Measurements from ENCODE around the gene DYRK1B. TPM values are rescaled to one million over a fixed set of nuclear protein-coding genes. Genes with fewer than 3 reads are reported as not detected.

The DYRK1B gene
- total and polyA plus RNA-seq, 12 donors, result 7.3 to 43.5 (median 29.3) TPM

DNA sequence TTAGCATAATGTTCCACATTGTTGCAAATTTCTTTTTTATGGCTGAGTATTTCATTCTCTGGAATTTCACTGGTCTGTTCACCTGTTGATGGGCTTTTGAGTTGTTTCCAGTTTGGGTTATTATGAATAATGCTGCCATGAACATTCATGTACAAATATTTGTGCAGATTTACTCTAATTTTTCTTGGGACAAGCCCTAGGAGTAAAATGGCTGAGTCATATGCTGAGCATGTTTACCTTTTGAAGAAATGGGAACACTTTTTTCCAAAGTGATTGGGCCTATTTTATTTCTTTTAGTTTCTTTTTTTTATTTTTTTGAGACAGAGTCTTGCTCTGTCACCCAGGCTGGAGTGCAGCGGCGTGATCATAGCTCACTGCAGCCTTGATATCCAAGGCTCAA lies 16.9 kb upstream of the DYRK1B start:
- DNase-seq, result no peak
- Histone ChIP-seq H3K4me3 (no peak overlapping the region), H3K27me3 (peaks cover 0 to 4% (median 0%) of the 10 kb centered on the region in 7 donors), H3K36me3 (no peaks in the 10 kb centered on the region), H3K9me3 (no peaks in the 10 kb centered on the region), H3K27ac (no peak overlapping the region), H3K4me1 (peaks cover 4 to 10% (median 7%) of the 10 kb centered on the region in 9 donors)
- intact Hi-C loops (cut with DNase I), result no loop called here
- ATAC-seq, result no peak
- TF ChIP-seq, protein P1, sequence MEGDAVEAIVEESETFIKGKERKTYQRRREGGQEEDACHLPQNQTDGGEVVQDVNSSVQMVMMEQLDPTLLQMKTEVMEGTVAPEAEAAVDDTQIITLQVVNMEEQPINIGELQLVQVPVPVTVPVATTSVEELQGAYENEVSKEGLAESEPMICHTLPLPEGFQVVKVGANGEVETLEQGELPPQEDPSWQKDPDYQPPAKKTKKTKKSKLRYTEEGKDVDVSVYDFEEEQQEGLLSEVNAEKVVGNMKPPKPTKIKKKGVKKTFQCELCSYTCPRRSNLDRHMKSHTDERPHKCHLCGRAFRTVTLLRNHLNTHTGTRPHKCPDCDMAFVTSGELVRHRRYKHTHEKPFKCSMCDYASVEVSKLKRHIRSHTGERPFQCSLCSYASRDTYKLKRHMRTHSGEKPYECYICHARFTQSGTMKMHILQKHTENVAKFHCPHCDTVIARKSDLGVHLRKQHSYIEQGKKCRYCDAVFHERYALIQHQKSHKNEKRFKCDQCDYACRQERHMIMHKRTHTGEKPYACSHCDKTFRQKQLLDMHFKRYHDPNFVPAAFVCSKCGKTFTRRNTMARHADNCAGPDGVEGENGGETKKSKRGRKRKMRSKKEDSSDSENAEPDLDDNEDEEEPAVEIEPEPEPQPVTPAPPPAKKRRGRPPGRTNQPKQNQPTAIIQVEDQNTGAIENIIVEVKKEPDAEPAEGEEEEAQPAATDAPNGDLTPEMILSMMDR (IDR thresholded peaks at IDR 0.05), result no peak
- 70 to 88% methylated on average over 2 of the region's 2 CpGs for WGBS, 2 donors

DNA sequence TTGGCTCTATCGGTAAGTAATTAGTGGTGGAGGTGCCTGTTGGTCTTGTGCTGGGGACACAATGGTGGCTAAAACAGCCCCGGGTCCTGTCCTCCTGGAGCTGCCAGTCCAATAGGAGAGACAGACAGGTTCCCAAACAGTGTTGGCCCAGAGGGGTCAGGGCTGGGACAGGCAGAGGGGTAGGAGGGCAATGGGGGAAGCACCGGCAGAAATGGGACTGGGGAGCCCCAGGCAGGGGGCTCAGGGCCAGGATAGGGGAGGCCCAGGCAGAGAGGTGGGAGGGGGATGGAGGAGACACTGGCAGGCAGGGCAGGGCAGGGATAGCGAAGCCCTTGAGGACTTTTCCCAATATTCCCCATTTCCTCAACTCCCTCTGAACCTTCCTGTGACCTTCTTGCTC lies 14.4 kb upstream of the DYRK1B start:
- no peaks in the 10 kb centered on the region for H3K9me3 ChIP-seq
- DNase-seq (no peak), ATAC-seq (no peak)
- no peak overlapping the region for H3K4me3 ChIP-seq
- H3K4me1 ChIP-seq, result peaks cover 4 to 34% (median 31%) of the 10 kb centered on the region in 9 donors
- H3K27ac ChIP-seq, result no peak overlapping the region
- no peaks in the 10 kb centered on the region for H3K36me3 ChIP-seq
- TF ChIP-seq, protein P1 (IDR thresholded peaks at IDR 0.05), result no peak
- intact Hi-C loops (cut with DNase I), result loop anchor here in 2 of 10 donors (5.0 to 10.0 kb wide), 2 partner anchors 129 to 304 kb away; partner anchors contain the start of gene EID2 (in 1 of the 2)
- H3K27me3 ChIP-seq, result peaks cover 0 to 4% (median 0%) of the 10 kb centered on the region in 7 donors
- WGBS, 2 donors, result 88 to 89% methylated on average over 4 of the region's 4 CpGs

DNA sequence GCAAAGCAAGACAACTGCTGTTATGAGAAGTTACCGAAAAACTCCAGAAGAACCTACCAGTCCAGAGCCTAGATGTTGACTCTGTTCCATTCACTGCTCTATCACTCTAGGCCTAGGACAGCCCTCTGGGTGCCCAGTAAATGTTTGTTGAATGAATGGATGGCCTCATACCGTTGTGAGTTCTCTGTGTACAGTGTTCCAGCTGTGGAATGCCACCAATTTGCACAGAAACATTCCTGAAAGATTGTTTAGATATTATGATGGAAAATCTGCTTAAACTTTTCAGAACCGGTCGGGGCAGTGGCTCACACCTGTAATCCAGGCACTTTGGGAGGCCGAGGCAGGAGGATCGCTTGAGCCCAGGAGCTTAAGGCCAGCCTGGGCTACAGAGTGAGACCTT lies 13.6 kb upstream of the DYRK1B start:
- Histone ChIP-seq H3K36me3 (no peaks in the 10 kb centered on the region), H3K4me3 (no peak overlapping the region), H3K9me3 (no peaks in the 10 kb centered on the region), H3K27ac (no peak overlapping the region), H3K4me1 (peaks cover 4 to 43% (median 34%) of the 10 kb centered on the region in 9 donors), H3K27me3 (no peaks in the 10 kb centered on the region)
- ATAC-seq (no peak), DNase-seq (no peak)
- 92 to 96% methylated on average over 6 of the region's 6 CpGs for WGBS, 2 donors
- intact Hi-C loops (cut with DNase I), result loop anchor here in 3 of 10 donors (2.0 to 10.0 kb wide), 3 partner anchors 123 to 303 kb away; partner anchors contain the start of genes EID2 (in 1 of the 3) and PSMC4 (in 1 of the 3)
- TF ChIP-seq, protein P1 (IDR thresholded peaks at IDR 0.05), result no peak

DNA sequence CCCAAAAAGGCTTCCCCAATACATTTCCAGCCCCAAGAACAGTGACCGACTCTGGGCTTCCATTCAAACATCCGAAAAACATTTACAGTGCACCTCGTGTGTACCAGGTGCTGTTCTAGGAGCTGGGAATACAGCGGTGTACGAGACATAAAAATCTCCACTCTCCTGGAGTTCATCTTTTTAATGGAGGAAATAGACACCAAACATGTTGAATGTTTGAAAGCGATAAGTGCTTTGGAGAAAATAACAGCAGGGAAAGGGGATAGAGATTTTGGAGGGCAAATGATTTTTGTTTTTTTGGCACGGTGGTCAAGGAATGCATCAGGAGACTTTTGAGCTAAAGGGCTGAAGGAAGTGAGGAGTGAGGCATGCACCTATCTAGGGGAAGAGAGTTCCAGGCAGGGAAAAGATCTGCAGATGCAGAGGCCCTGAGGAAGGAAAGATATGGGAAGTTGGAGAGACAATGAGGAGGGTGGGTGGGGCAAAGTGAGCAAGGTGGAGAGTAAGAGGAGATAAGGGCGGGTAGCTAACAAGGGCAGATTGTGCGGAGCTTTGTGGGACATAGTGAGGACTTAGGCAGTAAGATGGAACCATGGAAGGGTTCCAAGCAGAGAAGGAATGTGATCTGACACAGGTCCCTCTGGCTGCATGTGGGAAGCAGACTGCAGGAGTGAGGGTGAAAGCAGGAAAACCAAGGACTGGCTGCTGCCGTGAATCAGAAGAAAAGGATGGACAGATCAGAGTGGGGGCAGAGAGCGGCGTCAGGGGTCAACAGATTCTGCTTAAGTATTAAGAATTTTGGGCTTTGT lies 12.9 kb upstream of the DYRK1B start:
- Histone ChIP-seq H3K4me1 (peaks cover 4 to 49% (median 40%) of the 10 kb centered on the region in 9 donors), H3K27me3 (no peaks in the 10 kb centered on the region), H3K36me3 (no peaks in the 10 kb centered on the region), H3K4me3 (peak overlapping the region; percentile 53 to 97 (median 78)), H3K9me3 (no peaks in the 10 kb centered on the region), H3K27ac (peak overlapping the region; percentile 49 to 91 (median 84))
- 39 to 40% methylated on average over 12 of the region's 12 CpGs for WGBS, 2 donors
- TF ChIP-seq, protein P1 (IDR thresholded peaks at IDR 0.05), result no peak
- intact Hi-C loops (cut with DNase I), result loop anchor here in 4 of 10 donors (1.0 to 10.0 kb wide), 4 partner anchors 123 to 302 kb away; partner anchors contain the start of genes EID2 (in 1 of the 4) and PSMC4 (in 1 of the 4)
- DNase-seq (no peak), ATAC-seq (peak in 5 of 8 donors; percentile 5 to 25 (median 20))

Data from heart right ventricle (tissue), 16 donors.